Subcutaneous abdominal adipose tissue (tissue), 5 donors: Measurements from ENCODE around the gene RNF130.
"Not testable (repeated sequence)": the region's sequence is repeated elsewhere in the genome, so short reads cannot be mapped to it uniquely, and the experiment has no call there.

Experiments used
- H3K27ac ChIP-seq: one replicate; pipeline ENCODE4 v1.7.0; 2013; ENCODE audit warnings: low read depth, mild to moderate bottlenecking, inconsistent platforms, low read length, moderate library complexity
- H3K27me3 ChIP-seq, 5 donors: one replicate each; pipeline ENCODE4 v1.7.0; 2013; ENCODE audit warnings: low read length in 5 of 5, inconsistent platforms in 1 of 5; ENCODE audit not compliant: control insufficient read depth in 5 of 5, insufficient read depth in 4 of 5
- H3K36me3 ChIP-seq, 5 donors: one replicate each; pipeline ENCODE4 v1.7.0; 2013; ENCODE audit warnings: low read length in 5 of 5; ENCODE audit not compliant: control insufficient read depth in 5 of 5, insufficient read depth in 5 of 5
- H3K4me1 ChIP-seq, 5 donors: one replicate each; pipeline ENCODE4 v1.7.0; 2013; ENCODE audit warnings: low read length in 5 of 5, mild to moderate bottlenecking in 3 of 5, moderate library complexity in 1 of 5; ENCODE audit not compliant: control insufficient read depth in 5 of 5, insufficient read depth in 5 of 5
- H3K4me3 ChIP-seq, 5 donors: one replicate each; pipeline ENCODE4 v1.7.0; 2013; ENCODE audit warnings: low read length in 5 of 5, low read depth in 1 of 5
- H3K9ac ChIP-seq, 5 donors: one replicate each; pipeline ENCODE4 v1.7.0; 2013; ENCODE audit warnings: low read length in 5 of 5, mild to moderate bottlenecking in 4 of 5, moderate library complexity in 3 of 5
- H3K9me3 ChIP-seq, 5 donors: one replicate each; pipeline ENCODE4 v1.7.0; 2013; ENCODE audit warnings: low read length in 5 of 5; ENCODE audit not compliant: control insufficient read depth in 5 of 5
- donor health status: healthy.
- donor health status: healthy.
- donor health status: healthy.
- donor health status: healthy.
- donor health status: healthy.

RNF130 gene

GRCh38 chr5:180007582-180007981, 64.0 kb downstream of the RNF130 start:
- H3K9me3 ChIP-seq: no peaks in the 10 kb centered on the region
- peaks cover 0 to 14% (median 7%) of the 10 kb centered on the region in 5 donors for H3K4me1 ChIP-seq
- peak overlapping the region in 1 of 5 donors; percentile 35 for H3K9ac ChIP-seq
- no peak overlapping the region for H3K27ac ChIP-seq
- no peaks in the 10 kb centered on the region for H3K27me3 ChIP-seq
- H3K36me3 ChIP-seq: peaks cover 2 to 17% (median 9%) of the 10 kb centered on the region in 5 donors
- no peak overlapping the region for H3K4me3 ChIP-seq

- peaks cover 0 to 20% (median 15%) of the 10 kb centered on the region in 5 donors for H3K36me3 ChIP-seq
- no peaks in the 10 kb centered on the region for H3K9me3 ChIP-seq
- H3K4me1 ChIP-seq: peaks cover 0 to 25% (median 18%) of the 10 kb centered on the region in 5 donors
- no peaks in the 10 kb centered on the region for H3K27me3 ChIP-seq
- no peak overlapping the region for H3K4me3 ChIP-seq
- H3K27ac ChIP-seq: no peak overlapping the region
- no peak overlapping the region for H3K9ac ChIP-seq
Observed at GRCh38 chr5:180006141-180006540, 65.4 kb downstream of the RNF130 start.

GRCh38 chr5:180003127-180003526, 68.4 kb downstream of the RNF130 start:
- peaks cover 0 to 14% (median 9%) of the 10 kb centered on the region in 5 donors for H3K36me3 ChIP-seq
- no peak overlapping the region for H3K27ac ChIP-seq
- peaks cover 0 to 27% (median 21%) of the 10 kb centered on the region in 5 donors for H3K4me1 ChIP-seq
- no peak overlapping the region for H3K9ac ChIP-seq
- no peaks in the 10 kb centered on the region for H3K9me3 ChIP-seq
- H3K27me3 ChIP-seq: no peaks in the 10 kb centered on the region
- H3K4me3 ChIP-seq: no peak overlapping the region

GRCh38 chr5:180001742-180002141, 69.8 kb downstream of the RNF130 start:
- H3K9me3 ChIP-seq: no peaks in the 10 kb centered on the region
- H3K4me3 ChIP-seq: peak overlapping the region in 1 of 5 donors; percentile 27
- H3K27ac ChIP-seq: no peak overlapping the region
- no peak overlapping the region for H3K9ac ChIP-seq
- no peaks in the 10 kb centered on the region for H3K27me3 ChIP-seq
- peaks cover 0 to 19% (median 15%) of the 10 kb centered on the region in 5 donors for H3K4me1 ChIP-seq
- H3K36me3 ChIP-seq: peaks cover 0 to 14% (median 9%) of the 10 kb centered on the region in 5 donors

GRCh38 chr5:180001136-180001535, 70.4 kb downstream of the RNF130 start:
- no peak overlapping the region for H3K9ac ChIP-seq
- H3K4me1 ChIP-seq: peaks cover 0 to 19% (median 14%) of the 10 kb centered on the region in 5 donors
- H3K36me3 ChIP-seq: peaks cover 0 to 14% (median 9%) of the 10 kb centered on the region in 5 donors
- no peak overlapping the region for H3K27ac ChIP-seq
- H3K9me3 ChIP-seq: no peaks in the 10 kb centered on the region
- no peaks in the 10 kb centered on the region for H3K27me3 ChIP-seq
- H3K4me3 ChIP-seq: peak overlapping the region in 2 of 5 donors; percentile 10 to 27

- H3K36me3 ChIP-seq: peaks cover 0 to 14% (median 9%) of the 10 kb centered on the region in 5 donors
- H3K4me1 ChIP-seq: peaks cover 2 to 16% (median 14%) of the 10 kb centered on the region in 5 donors
- H3K27me3 ChIP-seq: no peaks in the 10 kb centered on the region
- H3K27ac ChIP-seq: no peak overlapping the region
- H3K9ac ChIP-seq: no peak overlapping the region
- H3K4me3 ChIP-seq: no peak overlapping the region
- peaks cover 0 to 4% (median 0%) of the 10 kb centered on the region in 5 donors for H3K9me3 ChIP-seq
Observed at GRCh38 chr5:179998485-179998884, 73.1 kb downstream of the RNF130 start.

GRCh38 chr5:179994583-179995323, 76.8 kb downstream of the RNF130 start:
- H3K4me3 ChIP-seq: no peak overlapping the region
- no peak overlapping the region for H3K9ac ChIP-seq
- peaks cover 0 to 4% (median 0%) of the 10 kb centered on the region in 5 donors for H3K9me3 ChIP-seq
- peaks cover 0 to 2% (median 0%) of the 10 kb centered on the region in 5 donors for H3K4me1 ChIP-seq
- H3K27ac ChIP-seq: no peak overlapping the region
- no peaks in the 10 kb centered on the region for H3K36me3 ChIP-seq
- H3K27me3 ChIP-seq: no peaks in the 10 kb centered on the region

- not testable (repeated sequence) for H3K27ac ChIP-seq, H3K27me3 ChIP-seq, H3K9me3 ChIP-seq, H3K4me3 ChIP-seq, H3K9ac ChIP-seq, H3K36me3 ChIP-seq, H3K4me1 ChIP-seq
Observed at GRCh38 chr5:179992855-179993254, 78.7 kb downstream of the RNF130 start.

- no peaks in the 10 kb centered on the region for H3K36me3 ChIP-seq
- peaks cover 0 to 3% (median 2%) of the 10 kb centered on the region in 5 donors for H3K4me1 ChIP-seq
- no peak overlapping the region for H3K4me3 ChIP-seq
- H3K27ac ChIP-seq: no peak overlapping the region
- H3K27me3 ChIP-seq: no peaks in the 10 kb centered on the region
- no peak overlapping the region for H3K9ac ChIP-seq
- peaks cover 0 to 4% (median 0%) of the 10 kb centered on the region in 5 donors for H3K9me3 ChIP-seq
Observed at GRCh38 chr5:179991106-179991505, 80.5 kb downstream of the RNF130 start.

GRCh38 chr5:179990525-179990924, 81.0 kb downstream of the RNF130 start:
- H3K27ac ChIP-seq, H3K4me1 ChIP-seq, H3K4me3 ChIP-seq, H3K9me3 ChIP-seq, H3K36me3 ChIP-seq, H3K9ac ChIP-seq, H3K27me3 ChIP-seq: not testable (repeated sequence)
